CD14-positive monocyte (primary cell): ENCODE measurements around the gene BBC3. TPM values are rescaled to one million over a fixed set of nuclear protein-coding genes. Genes with fewer than 3 reads are reported as not detected.

Experiments
- DNase-seq, 3 donors: peaks; one replicate each; pipeline ENCODE4 v3.0.0-alpha.2; 2011 to 2022
- H2AFZ ChIP-seq: 2 replicates; pipeline ENCODE4 v1.6.0; 2012; ENCODE audit warnings: mild to moderate bottlenecking, low read depth, low read length, inconsistent platforms; ENCODE audit not compliant: insufficient read depth, poor library complexity, severe bottlenecking
- H3K27ac ChIP-seq, 2 donors: 1 replicate in 1 of 2; 2 replicates in 1 of 2; pipeline ENCODE4 v1.5.1; 2012 to 2013; ENCODE audit warnings: low read length in 2 of 2, control low read depth in 1 of 2, inconsistent platforms in 1 of 2, low read depth in 1 of 2, mild to moderate bottlenecking in 1 of 2
- H3K27me3 ChIP-seq, 2 donors: one replicate each; pipeline versions ENCODE4 v1.6.0 to v1.6.1; 2011 to 2013; ENCODE audit warnings: low read length in 2 of 2; ENCODE audit not compliant: control insufficient read depth in 2 of 2, insufficient read depth in 2 of 2
- H3K36me3 ChIP-seq, 2 donors: replicated peaks in 1 of 2; 1 replicate in 1 of 2; 2 replicates in 1 of 2; pipeline versions ENCODE4 v1.5.1 to v1.6.1; 2012 to 2013; ENCODE audit warnings: low read length in 2 of 2, control low read depth in 1 of 2, inconsistent platforms in 1 of 2, mild to moderate bottlenecking in 1 of 2; ENCODE audit not compliant: insufficient read depth in 2 of 2, control insufficient read depth in 1 of 2
- H3K4me1 ChIP-seq, 2 donors: 1 replicate in 1 of 2; 2 replicates in 1 of 2; pipeline versions ENCODE4 v1.5.1 to v1.6.1; 2012 to 2013; ENCODE audit warnings: low read length in 2 of 2, control low read depth in 1 of 2, inconsistent platforms in 1 of 2, mild to moderate bottlenecking in 1 of 2, moderate library complexity in 1 of 2; ENCODE audit not compliant: insufficient read depth in 2 of 2, control insufficient read depth in 1 of 2
- H3K4me2 ChIP-seq: replicated peaks from 2 replicates; pipeline ENCODE3; 2012; ENCODE audit warnings: low read length, moderate library complexity, mild to moderate bottlenecking; ENCODE audit not compliant: poor library complexity, severe bottlenecking; ENCODE audit errors: extremely low read depth
- H3K4me3 ChIP-seq, 3 experiments: fragments of 200-600 bp in 1 of 3; sonication (generic) in 1 of 3; replicated peaks in 1 of 3; 1 replicate in 2 of 3; 2 replicates in 1 of 3; pipeline ENCODE4 v1.5.1; 2011 to 2013; ENCODE audit warnings: low read length in 3 of 3, mild to moderate bottlenecking in 3 of 3, control low read depth in 2 of 3, low read depth in 2 of 3, inconsistent platforms in 1 of 3, moderate library complexity in 1 of 3
- H3K79me2 ChIP-seq: 2 replicates; pipeline ENCODE4 v1.6.0; 2012; ENCODE audit warnings: mild to moderate bottlenecking, control low read depth, inconsistent platforms, low read length, moderate library complexity; ENCODE audit not compliant: insufficient read depth
- H3K9ac ChIP-seq: 2 replicates; pipeline ENCODE4 v1.6.0; 2017; ENCODE audit warnings: low read length, mild to moderate bottlenecking; ENCODE audit not compliant: insufficient read depth, poor library complexity, severe bottlenecking
- H3K9me3 ChIP-seq, 2 donors: replicated peaks in 1 of 2; 1 replicate in 1 of 2; 2 replicates in 1 of 2; pipeline versions ENCODE4 v1.5.1 to v1.6.1; 2012 to 2013; ENCODE audit warnings: low read length in 2 of 2, control low read depth in 1 of 2; ENCODE audit not compliant: control insufficient read depth in 1 of 2, insufficient read depth in 1 of 2
- H4K20me1 ChIP-seq: 2 replicates; pipeline ENCODE4 v1.6.0; 2012; ENCODE audit warnings: mild to moderate bottlenecking, low read length, control low read depth, moderate library complexity; ENCODE audit not compliant: insufficient read depth
- H3K27ac Mint-ChIP-seq, 7 donors: one replicate each; pipeline ENCODE4 v1.8.0; 2020; ENCODE audit warnings: mild to moderate bottlenecking in 7 of 7, mixed read lengths in 7 of 7, moderate library complexity in 6 of 7, inconsistent platforms in 2 of 7
- H3K27me3 Mint-ChIP-seq, 3 donors: one replicate each; pipeline ENCODE4 v1.8.0; 2021 to 2022; ENCODE audit warnings: low read depth in 3 of 3, mild to moderate bottlenecking in 3 of 3, mixed read lengths in 3 of 3, moderate library complexity in 3 of 3, inconsistent platforms in 1 of 3
- H3K36me3 Mint-ChIP-seq, 2 donors: one replicate each; pipeline ENCODE4 v1.8.0; 2020; ENCODE audit warnings: mixed read lengths in 2 of 2, inconsistent platforms in 1 of 2, mild to moderate bottlenecking in 1 of 2
- H3K4me1 Mint-ChIP-seq: one replicate; pipeline ENCODE4 v1.8.0; 2020; ENCODE audit warnings: mild to moderate bottlenecking, mixed read lengths
- H3K4me3 Mint-ChIP-seq, 2 donors: one replicate each; pipeline ENCODE4 v1.8.0; 2020; ENCODE audit warnings: mild to moderate bottlenecking in 2 of 2, mixed read lengths in 2 of 2, moderate library complexity in 1 of 2
- H3K9me3 Mint-ChIP-seq, 7 donors: one replicate each; pipeline ENCODE4 v1.8.0; 2020 to 2022; ENCODE audit warnings: mixed read lengths in 7 of 7, mild to moderate bottlenecking in 6 of 7, moderate library complexity in 6 of 7, inconsistent platforms in 2 of 7
- WGBS: methylation state at CpG from one replicate; pipeline ENCODE4 v1.1.5; 2013; ENCODE audit warnings: missing lambda C conversion rate; ENCODE audit not compliant: insufficient coverage; 5-methylcytosine and 5-hydroxymethylcytosine counted together
- intact Hi-C, 2 donors: fragments of 100-400 bp; cut with micrococcal nuclease; formaldehyde crosslinking; loops; one replicate each; pipeline versions ENCODE4 v1.15.0 to v1.15.1; 2023
- polyA plus RNA-seq, 3 donors: library from polyadenylated mRNA; depleted of rRNA in 1 of 3; unstranded in 2 of 3; stranded (reverse) in 1 of 3; fragments of 300-500 nt in 2 of 3; fragments of >200 nt in 1 of 3; fragmentation: Illumina TruSeq in 2 of 3; gene quantifications; 1 replicate in 2 of 3; 2 replicates in 1 of 3; pipeline ENCODE4 v1.2.3, GENCODE V29; 2012 to 2021
- TF ChIP-seq, protein P1 (sequence below): fragments of 200-600 bp; IDR thresholded peaks from one replicate; pipeline ENCODE4 v1.8.0; 2022; ENCODE audit warnings: antibody characterized with exemption, mild to moderate bottlenecking

The BBC3 gene
- polyA plus RNA-seq, 3 donors = 2.5 to 17.4 (median 4.8) TPM

DNA sequence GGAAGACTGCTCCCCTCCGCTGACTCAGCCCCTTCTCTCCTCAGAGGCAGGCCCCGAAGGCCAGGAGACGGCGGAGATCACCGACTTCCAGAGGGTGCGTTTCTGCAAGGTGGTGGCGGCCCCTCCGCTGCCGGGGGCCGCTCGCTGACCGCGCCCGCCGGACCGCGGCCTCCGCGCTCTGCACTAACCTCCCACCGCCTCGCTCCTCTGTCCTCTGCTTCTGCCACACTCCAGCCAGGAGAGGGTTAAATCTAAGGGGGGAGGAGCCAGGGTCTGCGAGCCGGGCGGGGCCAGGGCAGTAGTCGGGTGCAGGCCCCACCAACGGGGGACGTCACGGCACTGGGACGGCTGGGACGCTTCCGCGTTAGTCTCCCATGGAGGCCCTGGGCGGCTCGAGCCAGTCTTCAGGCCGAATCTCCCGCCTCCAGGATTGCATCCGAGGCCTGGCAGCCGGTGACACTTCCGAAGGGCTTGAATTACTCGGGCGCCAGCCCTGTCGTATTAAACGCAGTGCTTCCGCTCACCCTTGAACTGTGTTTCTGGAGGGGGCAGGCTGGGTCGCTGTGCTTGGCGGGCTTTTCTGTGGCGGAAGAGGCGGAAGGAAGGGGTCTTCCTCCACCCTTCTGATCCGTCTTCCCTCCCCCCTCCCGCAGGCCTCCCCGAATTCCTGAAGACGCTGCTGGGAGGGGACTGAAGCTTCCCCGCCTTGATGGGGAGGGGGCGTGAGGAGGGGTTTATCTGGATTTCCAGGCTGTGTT is 42.5 kb upstream of the BBC3 start:
- H3K9me3 Mint-ChIP-seq = no peaks in the 10 kb centered on the region
- H3K9me3 ChIP-seq = no peaks in the 10 kb centered on the region
- peak overlapping the region; percentile 92 to 96 for H3K27ac ChIP-seq
- H3K4me1 ChIP-seq = peaks cover 15 to 34% of the 10 kb centered on the region in 2 donors
- peaks cover 2 to 11% (median 5%) of the 10 kb centered on the region in 3 donors for H3K27me3 Mint-ChIP-seq
- peaks cover 27% of the 10 kb centered on the region for H3K4me1 Mint-ChIP-seq
- WGBS = under 1% methylated on average over 26 of the region's 54 CpGs
- H2AFZ ChIP-seq = peak overlapping the region; percentile 92
- intact Hi-C loops = loop anchor here (1.0 to 10.0 kb wide), 6 partner anchors 16 to 471 kb away; partner anchors contain the start of genes KPTN (in 1 of the 2), NAPA (in 1 of the 2) and NOP53 (in 1 of the 2)
- H3K4me2 ChIP-seq = peak overlapping the region; percentile 98
- TF ChIP-seq, protein P1, sequence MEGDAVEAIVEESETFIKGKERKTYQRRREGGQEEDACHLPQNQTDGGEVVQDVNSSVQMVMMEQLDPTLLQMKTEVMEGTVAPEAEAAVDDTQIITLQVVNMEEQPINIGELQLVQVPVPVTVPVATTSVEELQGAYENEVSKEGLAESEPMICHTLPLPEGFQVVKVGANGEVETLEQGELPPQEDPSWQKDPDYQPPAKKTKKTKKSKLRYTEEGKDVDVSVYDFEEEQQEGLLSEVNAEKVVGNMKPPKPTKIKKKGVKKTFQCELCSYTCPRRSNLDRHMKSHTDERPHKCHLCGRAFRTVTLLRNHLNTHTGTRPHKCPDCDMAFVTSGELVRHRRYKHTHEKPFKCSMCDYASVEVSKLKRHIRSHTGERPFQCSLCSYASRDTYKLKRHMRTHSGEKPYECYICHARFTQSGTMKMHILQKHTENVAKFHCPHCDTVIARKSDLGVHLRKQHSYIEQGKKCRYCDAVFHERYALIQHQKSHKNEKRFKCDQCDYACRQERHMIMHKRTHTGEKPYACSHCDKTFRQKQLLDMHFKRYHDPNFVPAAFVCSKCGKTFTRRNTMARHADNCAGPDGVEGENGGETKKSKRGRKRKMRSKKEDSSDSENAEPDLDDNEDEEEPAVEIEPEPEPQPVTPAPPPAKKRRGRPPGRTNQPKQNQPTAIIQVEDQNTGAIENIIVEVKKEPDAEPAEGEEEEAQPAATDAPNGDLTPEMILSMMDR = no peak
- peaks cover 0 to 3% of the 10 kb centered on the region in 2 donors for H3K27me3 ChIP-seq
- H3K9ac ChIP-seq = peak overlapping the region; percentile 90
- H3K79me2 ChIP-seq = peaks cover 3% of the 10 kb centered on the region
- H3K4me3 ChIP-seq = peak overlapping the region; percentile 68 to 98 (median 74)
- H3K36me3 ChIP-seq = peaks cover 24 to 26% of the 10 kb centered on the region in 2 donors
- DNase-seq = peak; percentile 84 to 93 (median 89)
- peak overlapping the region; percentile 91 to 95 for H3K4me3 Mint-ChIP-seq
- peaks cover 14% of the 10 kb centered on the region for H4K20me1 ChIP-seq
- H3K36me3 Mint-ChIP-seq = peaks cover 33 to 56% of the 10 kb centered on the region in 2 donors
- peak overlapping the region; percentile 94 to 99 (median 98) for H3K27ac Mint-ChIP-seq

DNA sequence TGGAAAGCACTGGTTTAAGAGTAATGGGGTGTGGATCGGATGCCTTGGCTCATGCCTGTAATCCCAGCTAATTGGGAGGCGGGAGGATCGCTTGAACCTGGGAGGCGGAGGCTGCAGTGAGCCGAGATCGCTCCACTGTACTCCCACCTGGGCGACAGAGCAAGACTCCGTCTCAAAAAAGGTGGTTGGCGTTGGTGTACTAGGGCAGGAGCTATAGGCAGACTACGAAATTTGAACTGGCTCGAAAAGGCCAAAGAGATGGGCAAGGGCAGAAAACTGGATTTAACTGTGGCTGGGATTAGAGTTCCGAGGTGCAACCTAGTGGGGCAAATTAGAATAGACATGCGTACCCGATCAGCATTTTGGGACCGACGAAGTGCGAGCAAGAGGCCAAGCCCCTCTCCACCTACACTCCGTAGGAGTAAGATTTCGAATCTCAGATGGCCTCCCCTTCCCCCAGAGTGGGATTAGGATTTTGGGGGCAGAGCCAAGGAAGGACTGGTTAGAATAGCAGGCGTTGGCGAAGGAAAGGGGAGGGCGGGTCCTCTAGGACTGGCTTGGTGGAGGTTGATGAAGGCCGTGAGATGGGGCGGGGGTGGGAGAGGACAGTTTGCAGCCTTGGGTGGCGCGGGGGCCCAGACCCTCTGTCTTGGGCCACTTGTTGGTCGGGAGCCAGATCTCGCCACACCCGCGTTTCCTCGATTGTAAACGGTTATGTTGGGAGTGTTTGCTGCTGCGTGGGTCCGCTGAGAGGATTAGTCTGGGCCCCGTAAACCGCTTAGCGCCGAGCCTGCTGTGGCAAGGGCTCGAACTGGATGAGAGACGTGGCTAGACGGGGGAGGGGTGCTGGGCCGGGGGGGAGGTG is 41.7 kb upstream of the BBC3 start:
- TF ChIP-seq, protein P1 = no peak
- H3K27ac Mint-ChIP-seq = peak overlapping the region; percentile 57 to 96 (median 81)
- H3K4me3 ChIP-seq = peak overlapping the region; percentile 68 to 98 (median 74)
- H3K9ac ChIP-seq = peak overlapping the region; percentile 90
- peaks cover 15 to 34% of the 10 kb centered on the region in 2 donors for H3K4me1 ChIP-seq
- peaks cover 3% of the 10 kb centered on the region for H3K79me2 ChIP-seq
- H3K27ac ChIP-seq = peak overlapping the region; percentile 9 to 96
- H2AFZ ChIP-seq = peak overlapping the region; percentile 92
- H3K9me3 ChIP-seq = no peaks in the 10 kb centered on the region
- peaks cover 40 to 56% of the 10 kb centered on the region in 2 donors for H3K36me3 Mint-ChIP-seq
- peaks cover 14% of the 10 kb centered on the region for H4K20me1 ChIP-seq
- no peaks in the 10 kb centered on the region for H3K9me3 Mint-ChIP-seq
- peaks cover 0 to 11% (median 3%) of the 10 kb centered on the region in 3 donors for H3K27me3 Mint-ChIP-seq
- no peak for DNase-seq
- H3K4me1 Mint-ChIP-seq = peaks cover 25% of the 10 kb centered on the region
- H3K4me3 Mint-ChIP-seq = peak overlapping the region; percentile 91 to 95
- 33% methylated on average over 32 of the region's 42 CpGs for WGBS
- H3K36me3 ChIP-seq = peaks cover 32 to 33% of the 10 kb centered on the region in 2 donors
- intact Hi-C loops = loop anchor here (1.0 to 10.0 kb wide), 6 partner anchors 15 to 472 kb away; partner anchors contain the start of genes KPTN (in 1 of the 2), NAPA (in 1 of the 2) and NOP53 (in 1 of the 2)
- peak overlapping the region; percentile 98 for H3K4me2 ChIP-seq
- peaks cover 0 to 3% of the 10 kb centered on the region in 2 donors for H3K27me3 ChIP-seq
